Endothelial cell of umbilical vein (primary cell): ENCODE data around the gene PDLIM5. TPM values are rescaled to one million over a fixed set of nuclear protein-coding genes. Genes with fewer than 3 reads are reported as not detected.

ENCODE experiments used
- BruUV-seq: library from RNA; stranded (reverse); fragments of 400-500 nt; replicated peaks from 2 replicates; lab custom pipeline; 2021; lab: Mats Ljungman, UMichigan
- CTCF ChIA-PET: fragments of 300-600, 350-600 bp; sonication (Branson Sonifier 250); formaldehyde crosslinking; loops from one replicate; lab custom pipeline; 2021; ENCODE audit warnings: antibody characterized with exemption, inconsistent platforms; lab: Charles Lee
- POLR2A ChIA-PET: fragments of 300-600, 350-600 bp; sonication (Branson Sonifier 250); formaldehyde crosslinking; loops from one replicate; lab custom pipeline; 2021; ENCODE audit warnings: antibody characterized with exemption, inconsistent platforms; lab: Charles Lee
- DNase-seq: peaks from one replicate; pipeline ENCODE4 v3.0.0-alpha.2; 2011; ENCODE audit warnings: low read depth, low spot score
- FAIRE-seq: peaks from 2 replicates; lab custom pipeline; 2011; peaks lifted over from hg19 to GRCh38; lab: Jason Lieb, UNC
- H2AFZ ChIP-seq: 2 replicates; pipeline ENCODE4 v1.6.0; 2012; ENCODE audit warnings: low read depth, low read length, control low read depth, inconsistent platforms
- H3K27ac ChIP-seq: 2 replicates; pipeline ENCODE4 v1.5.1; 2011; ENCODE audit warnings: low read depth, mild to moderate bottlenecking, control low read depth, low read length, moderate library complexity; ENCODE audit not compliant: insufficient read depth
- H3K27me3 ChIP-seq, 2 experiments: 2 replicates each; pipeline versions ENCODE4 v1.6.0 to v1.6.1; 2011; ENCODE audit warnings: low read length in 2 of 2, mixed read lengths in 1 of 2; ENCODE audit not compliant: control insufficient read depth in 2 of 2, insufficient read depth in 2 of 2
- H3K36me3 ChIP-seq, 2 experiments: 2 replicates in 1 of 2; 3 replicates in 1 of 2; pipeline ENCODE4 v1.5.1; 2011; ENCODE audit warnings: low read length in 2 of 2, mild to moderate bottlenecking in 1 of 2, moderate library complexity in 1 of 2; ENCODE audit not compliant: control insufficient read depth in 2 of 2, insufficient read depth in 2 of 2; ENCODE audit errors: extremely low read depth in 1 of 2
- H3K4me1 ChIP-seq: 3 replicates; pipeline ENCODE4 v1.5.1; 2011; ENCODE audit warnings: mild to moderate bottlenecking, low read length; ENCODE audit not compliant: control insufficient read depth, insufficient read depth; ENCODE audit errors: extremely low read depth
- H3K4me2 ChIP-seq: 2 replicates; pipeline ENCODE4 v1.6.1; 2011; ENCODE audit warnings: low read length, control low read depth, mixed read lengths; ENCODE audit not compliant: insufficient read depth
- H3K4me3 ChIP-seq, 3 experiments: fragments of 200-600 bp in 1 of 3; sonication (generic), shearing (Covaris generic) in 1 of 3; replicated peaks in 1 of 3; 2 replicates each; pipeline ENCODE4 v1.5.1; 2011 to 2016; ENCODE audit warnings: control low read depth in 3 of 3, low read length in 3 of 3, mild to moderate bottlenecking in 2 of 3, inconsistent platforms in 1 of 3, low read depth in 1 of 3, moderate library complexity in 1 of 3; ENCODE audit not compliant: insufficient read depth in 1 of 3
- H3K79me2 ChIP-seq: 2 replicates; pipeline ENCODE4 v1.6.0; 2012; ENCODE audit warnings: low read length, inconsistent platforms; ENCODE audit not compliant: control insufficient read depth, insufficient read depth
- H3K9ac ChIP-seq: replicated peaks from 2 replicates; pipeline ENCODE3; 2011; ENCODE audit warnings: low read length, control low read depth; ENCODE audit not compliant: insufficient read depth; ENCODE audit errors: extremely low read depth
- H3K9me1 ChIP-seq: replicated peaks from 3 replicates; pipeline ENCODE4 v1.6.0; 2011; ENCODE audit warnings: mild to moderate bottlenecking, low read length; ENCODE audit not compliant: control insufficient read depth, insufficient read depth; ENCODE audit errors: extremely low read depth
- H3K9me3 ChIP-seq: replicated peaks from 2 replicates; pipeline ENCODE4 v1.5.1; 2012; ENCODE audit warnings: low read length, inconsistent platforms; ENCODE audit not compliant: control insufficient read depth, insufficient read depth
- H4K20me1 ChIP-seq: replicated peaks from 2 replicates; pipeline ENCODE3; 2011; ENCODE audit warnings: mild to moderate bottlenecking, low read length; ENCODE audit not compliant: control insufficient read depth, insufficient read depth; ENCODE audit errors: extremely low read depth
- CTCF ChIP-seq, 2 donors: IDR thresholded peaks; 1 replicate in 1 of 2; 2 replicates in 1 of 2; pipeline ENCODE4 v1.5.1; 2011; ENCODE audit warnings: low read length in 2 of 2, mild to moderate bottlenecking in 2 of 2, moderate library complexity in 2 of 2, control low read depth in 1 of 2, inconsistent platforms in 1 of 2, low read depth in 1 of 2; ENCODE audit not compliant: insufficient read depth in 1 of 2; ENCODE audit errors: extremely low read depth in 1 of 2
- EZH2 ChIP-seq: IDR thresholded peaks from 2 replicates; pipeline ENCODE4 v1.6.1; 2012; ENCODE audit warnings: borderline replicate concordance, low read depth, mild to moderate bottlenecking, moderate library complexity, low read length, inconsistent platforms; ENCODE audit not compliant: severe bottlenecking
- FOS ChIP-seq: IDR thresholded peaks from 2 replicates; pipeline ENCODE4 v1.6.1; 2011; ENCODE audit warnings: mild to moderate bottlenecking, low read length, moderate library complexity, borderline replicate concordance; ENCODE audit not compliant: insufficient read depth
- GATA2 ChIP-seq: IDR thresholded peaks from 2 replicates; pipeline ENCODE4 v1.7.0; 2011; ENCODE audit warnings: low read depth, mild to moderate bottlenecking, moderate library complexity, mixed read lengths, low read length; ENCODE audit not compliant: insufficient read length, insufficient read depth
- JUN ChIP-seq: IDR thresholded peaks from 2 replicates; pipeline ENCODE4 v1.6.1; 2011; ENCODE audit warnings: borderline replicate concordance, low read depth; ENCODE audit not compliant: insufficient read length, insufficient read depth
- MAX ChIP-seq: IDR thresholded peaks from 2 replicates; pipeline ENCODE4 v1.6.1; 2011; ENCODE audit not compliant: insufficient read depth, insufficient read length
- MYC ChIP-seq: IDR thresholded peaks from one replicate; pipeline ENCODE4 v1.6.1; 2011; ENCODE audit warnings: mild to moderate bottlenecking, low read depth, low read length
- POLR2A ChIP-seq: IDR thresholded peaks from 2 replicates; pipeline ENCODE4 v1.6.1; 2012; ENCODE audit warnings: low read depth, mild to moderate bottlenecking, control low read depth, low read length
- POLR2AphosphoS5 ChIP-seq: IDR thresholded peaks from 2 replicates; pipeline ENCODE4 v1.6.1; 2012; ENCODE audit warnings: low read depth, mild to moderate bottlenecking, control low read depth, low read length, moderate library complexity; ENCODE audit not compliant: insufficient read depth
- dilution Hi-C: fragments of 300-500 bp; cut with MboI; formaldehyde crosslinking; loops from one replicate; pipeline ENCODE4 v1.15.0; 2019; ENCODE audit warnings: low sequenced_read_pairs; ENCODE audit not compliant: extremely low pct_ligation_motif_present
- intact Hi-C: fragments of 100-400 bp; cut with micrococcal nuclease; formaldehyde crosslinking; loops from one replicate; pipeline ENCODE4 v1.10.0; 2022
- polyA plus RNA-seq, 4 experiments: library from polyadenylated mRNA; depleted of rRNA in 3 of 4; stranded (reverse) in 3 of 4; unstranded in 1 of 4; fragments of >200 nt; gene quantifications; 2 replicates each; pipeline versions ENCODE4 v1.2.1 to v1.2.3, GENCODE V29; 2011 to 2012; ENCODE audit warnings: missing spikeins in 1 of 4
- total RNA-seq: library from RNA; stranded (reverse); gene quantifications from 2 replicates; pipeline ENCODE4 v1.2.3, GENCODE V29; 2021

The PDLIM5 gene
- total and polyA plus RNA-seq, 2 donors (not counting 3 experiments of a cell fraction or from before 2014, with no cell fraction given), result 243 to 310 TPM

DNA sequence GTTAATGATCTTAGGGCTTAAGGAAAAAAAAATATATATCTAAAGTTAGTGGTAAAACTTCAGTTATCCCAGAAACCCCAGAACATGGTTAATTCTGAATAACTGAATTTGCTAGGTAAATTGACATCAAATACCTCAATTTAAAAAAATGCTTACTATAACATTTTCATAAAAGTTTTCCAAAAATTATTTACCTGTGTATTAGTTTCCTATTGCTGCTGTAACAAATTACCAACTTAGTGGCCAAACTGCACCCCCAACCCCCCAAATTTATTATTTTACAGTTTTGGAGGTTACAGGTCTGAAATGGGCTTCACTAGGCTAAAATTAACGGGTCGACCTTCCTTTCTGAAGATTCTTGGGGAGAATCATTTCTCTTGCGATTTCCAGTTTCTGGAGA is 95.2 kb downstream of the PDLIM5 start:
- Histone ChIP-seq H2AFZ (no peak overlapping the region), H3K4me3 (no peak overlapping the region), H3K27ac (peak overlapping the region; percentile 69), H3K9me3 (no peaks in the 10 kb centered on the region), H4K20me1 (no peaks in the 10 kb centered on the region), H3K4me2 (peak overlapping the region; percentile 6), H3K9ac (no peak overlapping the region), H3K4me1 (peaks cover 91% of the 10 kb centered on the region), H3K27me3 (no peaks in the 10 kb centered on the region), H3K9me1 (no peaks in the 10 kb centered on the region), H3K79me2 (peaks cover 57% of the 10 kb centered on the region), H3K36me3 (peaks cover 0 to 3% of the 10 kb centered on the region in 2 experiments)
- ChIA-PET CTCF (interaction anchor here (1.0 to 1.5 kb wide), 2 partner anchors 10 to 140 kb away, joined by 3 to 5 read pairs; no protein-coding TSS in a partner anchor), POLR2A (no interaction called here)
- intact Hi-C loops, result no loop called here
- FAIRE-seq (no peak), DNase-seq (no peak)
- dilution Hi-C loops, result no loop called here
- no TSS peak for BruUV-seq
- TF ChIP-seq POLR2A (no peak), CTCF (IDR thresholded peaks at IDR 0.05; ENCODE audit: extremely low read depth in 1 of 2, insufficient read depth in 1 of 2, low read depth in 1 of 2, low read length in 2 of 2) (no peak), GATA2 (no peak)

GRCh38 chr4:94548571-94548970 is 96.8 kb downstream of the PDLIM5 start:
- no peaks in the 10 kb centered on the region for H4K20me1 ChIP-seq
- peak overlapping the region in 1 of 3 experiments; percentile 14 for H3K4me3 ChIP-seq
- peak overlapping the region; percentile 68 for H3K9ac ChIP-seq
- peak; percentile 85 for FAIRE-seq
- peak; percentile 93 for DNase-seq
- no peaks in the 10 kb centered on the region for H3K9me3 ChIP-seq
- peaks cover 57% of the 10 kb centered on the region for H3K79me2 ChIP-seq
- no TSS peak for BruUV-seq
- dilution Hi-C loops, result no loop called here
- H3K27ac ChIP-seq, result peak overlapping the region; percentile 69
- H3K36me3 ChIP-seq, result peaks cover 0 to 5% of the 10 kb centered on the region in 2 experiments
- POLR2A ChIA-PET, result interaction anchor here (1.0 kb wide), 2 partner anchors 93 to 95 kb away, joined by 3 to 4 read pairs; no protein-coding TSS in a partner anchor
- H3K4me2 ChIP-seq, result peak overlapping the region; percentile 92
- no peaks in the 10 kb centered on the region for H3K9me1 ChIP-seq
- no peaks in the 10 kb centered on the region for H3K27me3 ChIP-seq
- peaks cover 85% of the 10 kb centered on the region for H3K4me1 ChIP-seq
- intact Hi-C loops, result loop anchor here (2.0 kb wide), 1 partner anchor 46 kb away; no protein-coding TSS in a partner anchor
- H2AFZ ChIP-seq, result no peak overlapping the region
- CTCF ChIA-PET, result interaction anchor here (0.6 to 2.4 kb wide), 2 partner anchors 42 to 141 kb away, joined by 3 to 9 read pairs; no protein-coding TSS in a partner anchor
- peak; percentile 91 for TF ChIP-seq GATA2
- no peak for TF ChIP-seq EZH2
- no peak for TF ChIP-seq MAX
- peak; percentile 80 for TF ChIP-seq POLR2AphosphoS5
- no peak for TF ChIP-seq CTCF (IDR thresholded peaks at IDR 0.05; ENCODE audit: extremely low read depth in 1 of 2, insufficient read depth in 1 of 2, low read depth in 1 of 2, low read length in 2 of 2)
- peak; percentile 74 for TF ChIP-seq JUN
- TF ChIP-seq POLR2A, result peak; percentile 38
- no peak for TF ChIP-seq MYC
- TF ChIP-seq FOS, result peak; percentile 73
